ENCODE data around the gene MBNL1. TPM values are rescaled to one million over a fixed set of nuclear protein-coding genes. Genes with fewer than 3 reads are reported as not detected.

Gene MBNL1
- total RNA-seq, 4 donors from 2014 or later, result 353 to 653 (median 495) TPM

DNA sequence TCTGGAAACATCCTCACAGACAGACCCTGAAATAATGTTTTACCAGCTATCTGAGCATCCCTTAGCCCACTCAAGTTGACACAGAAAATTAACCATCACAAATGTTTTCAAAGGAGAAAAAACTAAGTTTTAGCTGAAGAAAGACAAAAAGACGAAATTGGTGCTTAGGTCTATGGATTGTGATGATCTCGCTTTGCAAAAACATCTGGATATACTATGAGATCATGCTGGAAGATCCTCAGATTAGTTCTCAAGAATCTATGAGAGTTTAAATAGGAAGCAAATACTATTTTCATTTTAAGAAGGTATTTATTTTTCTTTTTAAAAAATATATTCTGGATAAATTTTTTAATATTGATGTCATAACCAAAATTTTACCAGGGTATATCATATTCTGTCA, 42.6 kb upstream of the MBNL1 start:
- Histone ChIP-seq H3K9me3 (no peaks in the 10 kb centered on the region), H3K36me3 (no peaks in the 10 kb centered on the region), H3K27ac (no peak overlapping the region), H3K27me3 (no peaks in the 10 kb centered on the region), H3K4me1 (peaks cover 0 to 34% (median 0%) of the 10 kb centered on the region in 4 donors), H3K4me3 (no peak overlapping the region)
- DNase-seq (ENCODE audit: low spot score in 2 of 2), result no peak
- WGBS, 2 donors, result 77 to 78% methylated on average over 2 of the region's 2 CpGs
- TF ChIP-seq, protein P1, sequence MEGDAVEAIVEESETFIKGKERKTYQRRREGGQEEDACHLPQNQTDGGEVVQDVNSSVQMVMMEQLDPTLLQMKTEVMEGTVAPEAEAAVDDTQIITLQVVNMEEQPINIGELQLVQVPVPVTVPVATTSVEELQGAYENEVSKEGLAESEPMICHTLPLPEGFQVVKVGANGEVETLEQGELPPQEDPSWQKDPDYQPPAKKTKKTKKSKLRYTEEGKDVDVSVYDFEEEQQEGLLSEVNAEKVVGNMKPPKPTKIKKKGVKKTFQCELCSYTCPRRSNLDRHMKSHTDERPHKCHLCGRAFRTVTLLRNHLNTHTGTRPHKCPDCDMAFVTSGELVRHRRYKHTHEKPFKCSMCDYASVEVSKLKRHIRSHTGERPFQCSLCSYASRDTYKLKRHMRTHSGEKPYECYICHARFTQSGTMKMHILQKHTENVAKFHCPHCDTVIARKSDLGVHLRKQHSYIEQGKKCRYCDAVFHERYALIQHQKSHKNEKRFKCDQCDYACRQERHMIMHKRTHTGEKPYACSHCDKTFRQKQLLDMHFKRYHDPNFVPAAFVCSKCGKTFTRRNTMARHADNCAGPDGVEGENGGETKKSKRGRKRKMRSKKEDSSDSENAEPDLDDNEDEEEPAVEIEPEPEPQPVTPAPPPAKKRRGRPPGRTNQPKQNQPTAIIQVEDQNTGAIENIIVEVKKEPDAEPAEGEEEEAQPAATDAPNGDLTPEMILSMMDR (IDR thresholded peaks at IDR 0.05), result no peak
- no peak for TF ChIP-seq EP300 (IDR thresholded peaks at IDR 0.05)
- no peak for TF ChIP-seq POLR2A (IDR thresholded peaks at IDR 0.05)

DNA sequence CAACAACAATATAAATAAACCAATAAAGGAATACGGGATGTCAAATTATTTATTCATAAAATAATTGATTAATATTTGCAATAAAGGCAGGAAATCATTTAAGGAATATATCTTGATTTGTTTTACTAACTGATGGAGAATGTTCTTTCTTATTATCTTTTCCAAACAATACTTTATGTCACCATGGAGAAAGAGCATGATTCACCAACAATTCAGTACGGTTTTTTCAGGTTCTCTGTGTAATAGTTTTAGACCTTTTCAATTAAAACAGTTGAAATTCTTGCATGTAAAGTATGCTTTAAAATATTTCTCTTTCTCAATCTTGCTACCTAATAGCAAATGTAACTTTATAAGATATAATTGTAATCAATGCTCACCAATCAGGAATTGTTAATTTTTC, 41.7 kb upstream of the MBNL1 start:
- Histone ChIP-seq H3K9me3 (no peaks in the 10 kb centered on the region), H3K4me3 (no peak overlapping the region), H3K36me3 (no peaks in the 10 kb centered on the region), H3K27me3 (no peaks in the 10 kb centered on the region), H3K27ac (no peak overlapping the region), H3K4me1 (peaks cover 0 to 25% (median 0%) of the 10 kb centered on the region in 4 donors)
- no peak for DNase-seq (ENCODE audit: low spot score in 2 of 2)
- no peak for TF ChIP-seq EP300 (IDR thresholded peaks at IDR 0.05)
- TF ChIP-seq, protein P1 (IDR thresholded peaks at IDR 0.05), result no peak
- TF ChIP-seq POLR2A (IDR thresholded peaks at IDR 0.05), result no peak
- 96 to 97% methylated on average over 2 of the region's 2 CpGs for WGBS, 2 donors

DNA sequence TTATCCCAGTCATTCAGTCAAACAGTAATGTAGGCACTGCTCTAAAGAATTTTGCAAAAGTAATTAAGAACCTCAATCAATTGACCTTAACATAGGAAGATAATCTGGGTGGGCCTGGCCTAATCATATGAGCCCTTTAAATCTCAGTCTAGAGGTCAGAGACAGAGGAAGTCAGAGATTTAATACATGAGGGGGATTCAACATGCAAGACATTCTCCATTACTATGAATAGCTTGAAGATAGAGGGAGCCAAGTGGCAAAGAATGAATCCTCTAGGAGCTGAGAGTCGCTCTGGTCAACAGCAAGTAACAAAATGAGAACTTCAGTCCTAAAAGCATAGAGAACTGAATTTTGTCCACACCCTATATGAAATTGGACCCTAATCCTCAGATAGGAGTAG, 39.0 kb upstream of the MBNL1 start:
- no peaks in the 10 kb centered on the region for H3K27me3 ChIP-seq
- 58 to 64% methylated on average over 1 of the region's 1 CpG for WGBS, 2 donors
- H3K36me3 ChIP-seq, result no peaks in the 10 kb centered on the region
- TF ChIP-seq EP300 (IDR thresholded peaks at IDR 0.05), result no peak
- TF ChIP-seq, protein P1 (IDR thresholded peaks at IDR 0.05), result peak in 2 of 5 experiments; percentile 15 to 37
- DNase-seq (ENCODE audit: low spot score in 2 of 2), result no peak
- H3K9me3 ChIP-seq, result no peaks in the 10 kb centered on the region
- H3K4me1 ChIP-seq, result peaks cover 0 to 13% (median 0%) of the 10 kb centered on the region in 4 donors
- H3K4me3 ChIP-seq, result no peak overlapping the region
- no peak overlapping the region for H3K27ac ChIP-seq

DNA sequence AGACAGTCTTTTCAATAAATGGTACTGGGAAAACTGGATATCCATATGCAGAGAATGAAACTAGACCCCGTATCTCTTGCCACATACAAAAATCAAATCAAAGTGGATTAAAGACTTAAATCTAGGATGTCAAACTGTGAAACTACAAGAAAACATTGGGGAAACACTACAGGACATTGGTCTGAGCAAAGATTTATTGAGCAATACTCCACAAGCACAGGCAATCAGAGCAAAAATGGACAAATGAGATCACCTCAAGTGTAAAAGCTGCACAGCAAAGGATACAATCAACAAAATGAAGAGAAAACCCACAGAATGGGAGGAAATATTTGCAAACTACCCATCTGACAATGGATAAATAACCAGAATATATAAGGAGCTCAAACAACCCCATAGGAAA, 38.4 kb upstream of the MBNL1 start:
- no peak for DNase-seq (ENCODE audit: low spot score in 2 of 2)
- Histone ChIP-seq H3K36me3 (no peaks in the 10 kb centered on the region), H3K27ac (no peak overlapping the region), H3K4me1 (peaks cover 0 to 7% (median 0%) of the 10 kb centered on the region in 4 donors), H3K4me3 (no peak overlapping the region), H3K9me3 (no peaks in the 10 kb centered on the region), H3K27me3 (no peaks in the 10 kb centered on the region)
- TF ChIP-seq EP300 (IDR thresholded peaks at IDR 0.05) (no peak), POLR2A (IDR thresholded peaks at IDR 0.05) (no peak)
- TF ChIP-seq, protein P1 (IDR thresholded peaks at IDR 0.05), result no peak
- 98 to 100% methylated on average over 1 of the region's 1 CpG for WGBS, 2 donors

DNA sequence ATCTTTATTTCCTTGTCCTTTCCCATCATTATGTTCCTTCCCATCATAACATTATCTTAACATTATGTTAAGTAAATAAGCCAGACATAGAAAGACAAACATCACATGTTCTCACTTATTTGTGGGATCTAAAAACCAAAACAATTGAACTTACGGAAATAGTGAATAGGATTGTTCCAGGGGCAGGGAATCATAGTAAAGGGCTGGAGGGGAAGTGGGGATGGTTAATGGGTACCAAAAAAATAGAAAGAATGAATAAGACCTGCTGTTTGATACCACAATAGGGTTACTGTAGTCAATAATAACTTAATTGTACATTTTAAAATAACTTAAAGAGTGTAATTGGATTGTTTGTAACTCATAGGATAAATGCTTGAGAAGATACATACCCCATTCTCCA, 36.7 kb upstream of the MBNL1 start:
- H3K27ac ChIP-seq, result no peak overlapping the region
- H3K36me3 ChIP-seq, result no peaks in the 10 kb centered on the region
- no peak for DNase-seq (ENCODE audit: low spot score in 2 of 2)
- WGBS, 2 donors, result 64 to 75% methylated on average over 1 of the region's 1 CpG
- TF ChIP-seq, protein P1 (IDR thresholded peaks at IDR 0.05), result no peak
- TF ChIP-seq POLR2A (IDR thresholded peaks at IDR 0.05) (no peak), EP300 (IDR thresholded peaks at IDR 0.05) (no peak)
- no peaks in the 10 kb centered on the region for H3K4me1 ChIP-seq
- H3K27me3 ChIP-seq, result no peaks in the 10 kb centered on the region
- no peaks in the 10 kb centered on the region for H3K9me3 ChIP-seq
- no peak overlapping the region for H3K4me3 ChIP-seq

All from tibial nerve (tissue), 4 donors.